ENCODE data around the gene SHCBP1.

GRCh38 chr16:46549477-46549876 is 71.7 kb downstream of the SHCBP1 start:
- no peak for TF ChIP-seq CTCF (conservative IDR thresholded peaks at IDR 0.05; ENCODE audit: low read depth in 2 of 2)
- no peak for TF ChIP-seq NANOG (IDR thresholded peaks at IDR 0.05; ENCODE audit: borderline replicate concordance)
- TF ChIP-seq EZH2phosphoT487 (IDR thresholded peaks at IDR 0.05; ENCODE audit: unreplicated experiment): no peak
- TF ChIP-seq ZNF462 (CRISPR knock-in tag; IDR thresholded peaks at IDR 0.05): no peak
- no peak for TF ChIP-seq EZH2 (IDR thresholded peaks at IDR 0.05; ENCODE audit: low read depth, unreplicated experiment)
